ENCODE results near the gene CDKN2B-AS1. TPM values are rescaled to one million over a fixed set of nuclear protein-coding genes. Genes with fewer than 3 reads are reported as not detected.

The CDKN2B-AS1 gene
- total RNA-seq, 1 experiment from 2014 or later = not detected

GRCh38 chr9:22114956-22115355, 120.4 kb downstream of the CDKN2B-AS1 start:
- H4K5ac ChIP-seq (ENCODE audit: insufficient read length, low read depth, low read length) = no peak overlapping the region
- H3K4me1 ChIP-seq (ENCODE audit: insufficient read depth, low read length) = peaks cover 2% of the 10 kb centered on the region; the same call in 1 of the 2 replicates
- TF ChIP-seq CTCF (conservative IDR thresholded peaks at IDR 0.05) = no peak
- no peak overlapping the region for H4K91ac ChIP-seq (ENCODE audit: insufficient read length, low read depth, low read length)
- H3K4me2 ChIP-seq (ENCODE audit: insufficient read depth, insufficient read length, low read length) = no peak overlapping the region
- H3K9me3 Mint-ChIP-seq = no peaks in the 10 kb centered on the region
- no peaks in the 10 kb centered on the region for H4K20me1 ChIP-seq (ENCODE audit: control insufficient read depth, insufficient read depth, insufficient read length)
- H3K9me3 ChIP-seq (ENCODE audit: control insufficient read depth, low read depth, low read length) = no peaks in the 10 kb centered on the region
- no peak overlapping the region for H2BK15ac ChIP-seq (ENCODE audit: low read depth, low read length)
- H3K36me3 Mint-ChIP-seq (ENCODE audit: insufficient read depth in 1 of 3, low read depth in 3 of 3) = no peaks in the 10 kb centered on the region
- no peaks in the 10 kb centered on the region for H3K27me3 ChIP-seq (ENCODE audit: insufficient read depth, low read length)
- no peak overlapping the region for H3K23ac ChIP-seq (ENCODE audit: insufficient read length, low read depth, low read length)
- no peak overlapping the region for H2BK120ac ChIP-seq (ENCODE audit: low read depth, low read length, poor library complexity, severe bottlenecking)
- no peaks in the 10 kb centered on the region for H3K79me1 ChIP-seq (ENCODE audit: insufficient read depth, low read depth, low read length, poor library complexity, severe bottlenecking)
- H2BK12ac ChIP-seq (ENCODE audit: insufficient read length, low read depth, low read length) = no peak overlapping the region
- H3K9ac ChIP-seq (ENCODE audit: extremely low read depth, insufficient read length, low read length) = no peak overlapping the region
- no peak overlapping the region for H3K14ac ChIP-seq (ENCODE audit: insufficient read depth, low read length)
- no peak overlapping the region for H3K4me3 Mint-ChIP-seq
- H2BK20ac ChIP-seq (ENCODE audit: low read depth, low read length, poor library complexity, severe bottlenecking) = no peak overlapping the region
- no peak overlapping the region for H3K56ac ChIP-seq (ENCODE audit: insufficient read length, low read depth, low read length)
- H4K8ac ChIP-seq (replicated peaks; ENCODE audit: insufficient read length, low read depth, low read length) = no peak overlapping the region
- H3K79me2 ChIP-seq (ENCODE audit: insufficient read depth, low read length) = no peaks in the 10 kb centered on the region
- no peak overlapping the region for H3K18ac ChIP-seq (ENCODE audit: insufficient read length, low read depth, low read length)
- H3T11ph ChIP-seq (ENCODE audit: low read length) = no peak overlapping the region
- H2AK5ac ChIP-seq (ENCODE audit: insufficient read length, low read length) = no peak overlapping the region
- H2BK5ac ChIP-seq (ENCODE audit: insufficient read length, low read length) = no peak overlapping the region
- DNase-seq = no peak
- H2AFZ ChIP-seq (ENCODE audit: low read length) = no peak overlapping the region
- H3K27me3 Mint-ChIP-seq (ENCODE audit: low read depth) = no peaks in the 10 kb centered on the region
- no peak overlapping the region for H3K4ac ChIP-seq (ENCODE audit: low read depth, low read length)
- H3K27ac ChIP-seq (ENCODE audit: insufficient read length, low read depth, low read length) = no peak overlapping the region
- H3K27ac Mint-ChIP-seq = no peak overlapping the region
- H3K23me2 ChIP-seq (ENCODE audit: insufficient read length, low read depth, low read length, poor library complexity, severe bottlenecking) = no peaks in the 10 kb centered on the region
- peaks cover 15 to 19% of the 10 kb centered on the region in 2 experiments for H3K4me1 Mint-ChIP-seq

Data from H9 (cell line).